SU-DHL-6 (cell line): ENCODE measurements around the gene ERVFRD-1.

ENCODE experiments used
- H2AFZ ChIP-seq: fragments of 200-600 bp; sonication (generic); 2 replicates; pipeline ENCODE4 v1.6.1; 2014; ENCODE audit warnings: low read depth, mild to moderate bottlenecking, moderate library complexity, mixed read lengths, antibody characterized with exemption, low read length; ENCODE audit not compliant: severe bottlenecking
- H3F3A ChIP-seq: fragments of 200-600 bp; shearing (Covaris generic); 2 replicates; pipeline ENCODE4 v1.6.0; 2016; ENCODE audit warnings: antibody characterized with exemption, mild to moderate bottlenecking; ENCODE audit not compliant: insufficient read depth
- H3K27ac ChIP-seq: fragments of 200-600 bp; sonication (generic); 2 replicates; pipeline ENCODE4 v1.5.1; 2016; ENCODE audit warnings: low read depth, mild to moderate bottlenecking, low read length, moderate library complexity, mixed read lengths
- H3K27me3 ChIP-seq: fragments of 200-600 bp; sonication (generic), shearing (Covaris generic); 2 replicates; pipeline ENCODE4 v1.6.0; 2014; ENCODE audit warnings: mild to moderate bottlenecking, low read length
- H3K36me3 ChIP-seq: fragments of 200-600 bp; sonication (generic); 2 replicates; pipeline ENCODE4 v1.6.1; 2014; ENCODE audit warnings: mild to moderate bottlenecking, low read length, mixed read lengths
- H3K4me2 ChIP-seq: fragments of 300-600, 200-600 bp; shearing (Covaris generic), sonication (generic); 2 replicates; pipeline ENCODE4 v1.6.0; 2014; ENCODE audit warnings: low read length, low read depth, mild to moderate bottlenecking; ENCODE audit not compliant: poor library complexity, severe bottlenecking
- H3K4me3 ChIP-seq: fragments of 200-600 bp; sonication (generic); 2 replicates; pipeline ENCODE4 v1.5.1; 2014; ENCODE audit warnings: antibody characterized with exemption, low read length, mild to moderate bottlenecking, mixed read lengths; ENCODE audit not compliant: insufficient read depth, poor library complexity, severe bottlenecking
- H3K79me2 ChIP-seq: fragments of 200-600 bp; sonication (generic); 2 replicates; pipeline ENCODE4 v1.6.1; 2014; ENCODE audit warnings: mild to moderate bottlenecking, low read length, moderate library complexity; ENCODE audit not compliant: insufficient read depth
- H3K9ac ChIP-seq: fragments of 200-600 bp; sonication (generic); 2 replicates; pipeline ENCODE4 v1.7.0; 2014; ENCODE audit warnings: mild to moderate bottlenecking, low read length
- H3K9me2 ChIP-seq: fragments of 200-600 bp; sonication (generic); replicated peaks from 2 replicates; pipeline ENCODE4 v1.6.1; 2014; ENCODE audit warnings: low read length; ENCODE audit not compliant: insufficient read depth
- H3K9me3 ChIP-seq: fragments of 200-600 bp; sonication (generic); 2 replicates; pipeline ENCODE4 v1.6.1; 2014; ENCODE audit warnings: low read length, mixed read lengths; ENCODE audit not compliant: insufficient read depth
- H4K20me1 ChIP-seq: fragments of 200-600 bp; sonication (generic); 2 replicates; pipeline ENCODE4 v1.6.1; 2014; ENCODE audit warnings: low read depth, mild to moderate bottlenecking, antibody characterized with exemption, low read length, moderate library complexity, mixed read lengths
- CTCF ChIP-seq: fragments of 200-600 bp; sonication (generic); IDR thresholded peaks from one replicate; pipeline ENCODE4 v1.5.1; 2017; ENCODE audit warnings: antibody characterized with exemption, mild to moderate bottlenecking, low read length, moderate library complexity; ENCODE audit not compliant: insufficient read depth, poor library complexity, severe bottlenecking
- EZH2phosphoT487 ChIP-seq: fragments of 200-600 bp; sonication (generic), shearing (Covaris generic); conservative IDR thresholded peaks from 2 replicates; pipeline ENCODE4 v1.6.1; 2018; ENCODE audit warnings: mild to moderate bottlenecking, antibody characterized with exemption, low read length, moderate library complexity, mixed read lengths

The ERVFRD-1 gene

GRCh38 chr6:11146117-11146826, 34.7 kb upstream of the ERVFRD-1 start:
- H3K79me2 ChIP-seq, result no peaks in the 10 kb centered on the region
- H3K27ac ChIP-seq, result no peak overlapping the region
- TF ChIP-seq CTCF, result no peak
- TF ChIP-seq EZH2phosphoT487, result no peak
- no peaks in the 10 kb centered on the region for H3K9me3 ChIP-seq
- no peaks in the 10 kb centered on the region for H4K20me1 ChIP-seq
- H3F3A ChIP-seq, result peaks cover 4% of the 10 kb centered on the region; the same call in 1 of the 2 replicates
- H3K27me3 ChIP-seq, result no peaks in the 10 kb centered on the region
- H3K4me3 ChIP-seq, result no peak overlapping the region
- no peak overlapping the region for H2AFZ ChIP-seq
- no peak overlapping the region for H3K9ac ChIP-seq
- no peak overlapping the region for H3K4me2 ChIP-seq
- H3K9me2 ChIP-seq, result no peaks in the 10 kb centered on the region
- H3K36me3 ChIP-seq, result no peaks in the 10 kb centered on the region

- Histone ChIP-seq H3K36me3 (no peaks in the 10 kb centered on the region), H3K9me3 (no peaks in the 10 kb centered on the region), H3K9ac (no peak overlapping the region), H3K27ac (no peak overlapping the region), H3K79me2 (no peaks in the 10 kb centered on the region), H4K20me1 (no peaks in the 10 kb centered on the region), H3K4me2 (no peak overlapping the region), H3K9me2 (no peaks in the 10 kb centered on the region), H3K27me3 (no peaks in the 10 kb centered on the region), H3K4me3 (no peak overlapping the region), H3F3A (peaks cover 4% of the 10 kb centered on the region; the same call in 1 of the 2 replicates), H2AFZ (no peak overlapping the region)
- TF ChIP-seq EZH2phosphoT487, result no peak
- peak; percentile 100 for TF ChIP-seq CTCF
Measured at GRCh38 chr6:11144393-11144851, 32.9 kb upstream of the ERVFRD-1 start.

- H3F3A ChIP-seq, result peaks cover 4% of the 10 kb centered on the region; the same call in 1 of the 2 replicates
- H2AFZ ChIP-seq, result no peak overlapping the region
- no peaks in the 10 kb centered on the region for H3K9me3 ChIP-seq
- H3K79me2 ChIP-seq, result no peaks in the 10 kb centered on the region
- H3K27ac ChIP-seq, result no peak overlapping the region
- H3K36me3 ChIP-seq, result no peaks in the 10 kb centered on the region; the same call in 1 of the 2 replicates
- H3K4me2 ChIP-seq, result no peak overlapping the region
- no peaks in the 10 kb centered on the region for H3K27me3 ChIP-seq
- no peak overlapping the region for H3K9ac ChIP-seq
- H3K9me2 ChIP-seq, result no peaks in the 10 kb centered on the region
- no peaks in the 10 kb centered on the region for H4K20me1 ChIP-seq
- TF ChIP-seq CTCF, result no peak
- TF ChIP-seq EZH2phosphoT487, result no peak
- no peak overlapping the region for H3K4me3 ChIP-seq
Measured at GRCh38 chr6:11143394-11144371, 32.2 kb upstream of the ERVFRD-1 start.
